SK-N-SH (cell line): Measurements from ENCODE around the gene CLEC16A. TPM values are rescaled to one million over a fixed set of nuclear protein-coding genes. Genes with fewer than 3 reads are reported as not detected.

Experiments
- CTCF ChIA-PET: fragments of 300-600, 350-600 bp; formaldehyde crosslinking; extraction: SDS; loops from one replicate; lab custom pipeline; 2021; lab: Yijun Ruan, JAX
- POLR2A ChIA-PET: fragments of 350-600 bp; sonication (Branson Sonifier 250); formaldehyde crosslinking; extraction: SDS; loops from one replicate; lab custom pipeline; 2020; ENCODE audit warnings: antibody characterized with exemption, inconsistent platforms; lab: Yijun Ruan, JAX
- DNase-seq: peaks from one replicate; pipeline ENCODE4 v3.0.0; 2012
- H2AFZ ChIP-seq: fragments of 200-600 bp; sonication (generic); 2 replicates; pipeline ENCODE4 v1.8.1; 2016; ENCODE audit warnings: antibody characterized with exemption, mild to moderate bottlenecking, low read depth
- H3F3A ChIP-seq: fragments of 200-600 bp; sonication (generic); replicated peaks from 2 replicates; pipeline ENCODE3; 2016; ENCODE audit warnings: antibody characterized with exemption, mild to moderate bottlenecking; ENCODE audit not compliant: insufficient read depth
- H3K27ac ChIP-seq, 2 experiments: fragments of 200-500 bp in 1 of 2; fragments of 200-600 bp in 1 of 2; sonication (Bioruptor generic) in 1 of 2; sonication (generic), shearing (Covaris generic) in 1 of 2; 2 replicates each; pipeline versions ENCODE4 v1.5.1 to v1.6.1; 2014 to 2016; ENCODE audit warnings: low read depth in 2 of 2, inconsistent platforms in 1 of 2, low read length in 1 of 2, mild to moderate bottlenecking in 1 of 2, mixed read lengths in 1 of 2
- H3K27me3 ChIP-seq: fragments of 200-600 bp; sonication (generic), shearing (Covaris generic); 2 replicates; pipeline ENCODE4 v1.6.1; 2016; ENCODE audit warnings: mixed run types; ENCODE audit not compliant: insufficient read depth
- H3K36me3 ChIP-seq, 2 experiments: fragments of 200-500 bp in 1 of 2; fragments of 200-600 bp in 1 of 2; sonication (Bioruptor generic) in 1 of 2; sonication (generic) in 1 of 2; replicated peaks in 1 of 2; 2 replicates each; pipeline versions ENCODE3 to v1.5.1; 2014 to 2016; ENCODE audit warnings: low read length in 1 of 2, mild to moderate bottlenecking in 1 of 2; ENCODE audit not compliant: insufficient read depth in 2 of 2, control insufficient read depth in 1 of 2
- H3K4me1 ChIP-seq, 2 experiments: fragments of 200-500 bp in 1 of 2; fragments of 200-600 bp in 1 of 2; sonication (Bioruptor generic) in 1 of 2; sonication (generic), shearing (Covaris generic) in 1 of 2; 2 replicates each; pipeline versions ENCODE4 v1.5.1 to v1.6.1; 2014 to 2016; ENCODE audit warnings: low read depth in 1 of 2, low read length in 1 of 2, mixed run types in 1 of 2; ENCODE audit not compliant: insufficient read depth in 2 of 2, control insufficient read depth in 1 of 2
- H3K4me2 ChIP-seq: fragments of 200-600 bp; sonication (generic), shearing (Covaris generic); 2 replicates; pipeline ENCODE4 v1.6.1; 2017; ENCODE audit warnings: mixed run types
- H3K4me3 ChIP-seq, 2 experiments: fragments of 200-500 bp in 1 of 2; fragments of 200-600 bp in 1 of 2; sonication (Bioruptor generic) in 1 of 2; sonication (generic), shearing (Covaris generic) in 1 of 2; 2 replicates each; pipeline versions ENCODE4 v1.5.1 to v1.8.1; 2014 to 2016; ENCODE audit warnings: low read depth in 2 of 2, inconsistent platforms in 1 of 2, low read length in 1 of 2, mild to moderate bottlenecking in 1 of 2, mixed read lengths in 1 of 2, moderate library complexity in 1 of 2
- H3K79me2 ChIP-seq: fragments of 200-600 bp; sonication (generic); 2 replicates; pipeline ENCODE4 v1.8.1; 2017; ENCODE audit warnings: mild to moderate bottlenecking; ENCODE audit not compliant: insufficient read depth
- H3K9ac ChIP-seq: fragments of 200-600 bp; sonication (generic); 2 replicates; pipeline ENCODE4 v1.6.1; 2017; ENCODE audit warnings: mixed run types
- H3K9me2 ChIP-seq: fragments of 200-600 bp; sonication (generic); 2 replicates; pipeline ENCODE4 v1.6.1; 2017; ENCODE audit warnings: mixed run types
- H3K9me3 ChIP-seq: fragments of 200-600 bp; sonication (generic); 2 replicates; pipeline ENCODE4 v1.6.1; 2017; ENCODE audit warnings: mixed run types, mild to moderate bottlenecking, moderate library complexity
- H4K20me1 ChIP-seq: fragments of 200-600 bp; sonication (generic); 2 replicates; pipeline ENCODE4 v1.6.1; 2017; ENCODE audit warnings: mild to moderate bottlenecking, mixed run types; ENCODE audit not compliant: insufficient read depth
- EP300 ChIP-seq, 2 experiments: IDR thresholded peaks; 2 replicates each; pipeline versions ENCODE4 v1.4.0 to v1.6.1; 2012; ENCODE audit warnings: borderline replicate concordance in 1 of 2, low read depth in 1 of 2, low read length in 1 of 2
- EZH2phosphoT487 ChIP-seq: fragments of 200-600 bp; sonication (generic); IDR thresholded peaks from 2 replicates; pipeline ENCODE4 v1.6.1; 2017; ENCODE audit warnings: low read depth, mixed run types, mild to moderate bottlenecking, antibody characterized with exemption, moderate library complexity, borderline replicate concordance
- GATA2 ChIP-seq: sonication (generic); formaldehyde crosslinking; IDR thresholded peaks from 2 replicates; pipeline ENCODE4 v1.5.0; 2020; ENCODE audit warnings: mild to moderate bottlenecking, missing genetic modification reagents
- IRF3 ChIP-seq: fragments of 150-350 bp; IDR thresholded peaks from 2 replicates; pipeline ENCODE4 v1.6.1; 2016; ENCODE audit warnings: mild to moderate bottlenecking, low read depth, low read length
- JUND ChIP-seq: IDR thresholded peaks from 2 replicates; pipeline ENCODE4 v1.4.0; 2012
- POLR2AphosphoS5 ChIP-seq: IDR thresholded peaks from 2 replicates; pipeline ENCODE4 v1.6.1; 2012; ENCODE audit warnings: low read depth, low read length
- RCOR1 ChIP-seq: fragments of 150-350 bp; IDR thresholded peaks from 2 replicates; pipeline ENCODE4 v1.6.1; 2017; ENCODE audit warnings: antibody characterized with exemption, low read length
- RFX5 ChIP-seq: IDR thresholded peaks from 2 replicates; pipeline ENCODE4 v1.6.1; 2012; ENCODE audit warnings: mild to moderate bottlenecking, improper control_type of control experiment, low read length
- SMC3 ChIP-seq: IDR thresholded peaks from 2 replicates; pipeline ENCODE4 v1.6.1; 2012; ENCODE audit warnings: low read depth, low read length, improper control_type of control experiment
- TAF1 ChIP-seq: IDR thresholded peaks from 2 replicates; pipeline ENCODE4 v1.6.1; 2012; ENCODE audit warnings: low read depth, mild to moderate bottlenecking, low read length, moderate library complexity, borderline replicate concordance
- TEAD4 ChIP-seq: IDR thresholded peaks from 2 replicates; pipeline ENCODE4 v1.4.0; 2012; ENCODE audit warnings: mild to moderate bottlenecking, borderline replicate concordance; ENCODE audit not compliant: insufficient read depth
- WGBS: methylation state at CpG from one replicate; pipeline ENCODE4 v1.1.6; 2017; ENCODE audit warnings: low lambda C conversion rate; 5-methylcytosine and 5-hydroxymethylcytosine counted together
- polyA plus RNA-seq, 3 experiments: library from polyadenylated mRNA; depleted of rRNA; stranded (reverse); fragments of >200 nt; gene quantifications; 2 replicates each; pipeline ENCODE4 v1.2.3, GENCODE V29; 2012
- TF ChIP-seq, protein P1 (sequence below): IDR thresholded peaks from 2 replicates; pipeline ENCODE4 v1.4.0; 2012; ENCODE audit warnings: low read depth, borderline replicate concordance
- TF ChIP-seq, protein P2 (sequence below): fragments of 150-350 bp; IDR thresholded peaks from 2 replicates; pipeline ENCODE4 v1.6.1; 2017; ENCODE audit warnings: antibody characterized with exemption, low read length, low read depth, borderline replicate concordance
- TF ChIP-seq, protein P3 (sequence below): fragments of 200-600 bp; sonication (generic); IDR thresholded peaks from 2 replicates; pipeline ENCODE4 v1.6.1; 2017; ENCODE audit warnings: antibody characterized with exemption, mild to moderate bottlenecking, moderate library complexity

CLEC16A gene
- polyA plus RNA-seq, 1 of the 3 experiments (the other 2 are of a cell fraction), result 13.7 TPM

- 77% methylated on average over 5 of the region's 8 CpGs for WGBS
- no peaks in the 10 kb centered on the region for H3F3A ChIP-seq
- H4K20me1 ChIP-seq, result no peaks in the 10 kb centered on the region
- H3K27ac ChIP-seq, result no peak overlapping the region
- no peaks in the 10 kb centered on the region for H3K9me3 ChIP-seq
- peaks cover 0 to 13% of the 10 kb centered on the region in 2 experiments for H3K36me3 ChIP-seq
- ChIA-PET CTCF (no interaction called here), POLR2A (no interaction called here)
- H3K27me3 ChIP-seq, result no peaks in the 10 kb centered on the region
- no peak overlapping the region for H3K9ac ChIP-seq
- H3K9me2 ChIP-seq, result no peaks in the 10 kb centered on the region
- no peak for DNase-seq
- TF ChIP-seq EZH2phosphoT487 (no peak), EP300 (IDR thresholded peaks at IDR 0.05; ENCODE audit: borderline replicate concordance in 1 of 2, low read depth in 1 of 2, low read length in 1 of 2) (no peak), TAF1 (no peak), JUND (no peak), TEAD4 (no peak)
- TF ChIP-seq, protein P1, sequence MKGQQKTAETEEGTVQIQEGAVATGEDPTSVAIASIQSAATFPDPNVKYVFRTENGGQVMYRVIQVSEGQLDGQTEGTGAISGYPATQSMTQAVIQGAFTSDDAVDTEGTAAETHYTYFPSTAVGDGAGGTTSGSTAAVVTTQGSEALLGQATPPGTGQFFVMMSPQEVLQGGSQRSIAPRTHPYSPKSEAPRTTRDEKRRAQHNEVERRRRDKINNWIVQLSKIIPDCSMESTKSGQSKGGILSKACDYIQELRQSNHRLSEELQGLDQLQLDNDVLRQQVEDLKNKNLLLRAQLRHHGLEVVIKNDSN, result no peak
- no peak overlapping the region for H3K4me3 ChIP-seq
- no peaks in the 10 kb centered on the region for H3K79me2 ChIP-seq
- H3K4me2 ChIP-seq, result no peak overlapping the region
- no peaks in the 10 kb centered on the region for H3K4me1 ChIP-seq
- H2AFZ ChIP-seq, result no peak overlapping the region
Measured at GRCh38 chr16:11179574-11179973, 235.2 kb downstream of the CLEC16A start.

DNA sequence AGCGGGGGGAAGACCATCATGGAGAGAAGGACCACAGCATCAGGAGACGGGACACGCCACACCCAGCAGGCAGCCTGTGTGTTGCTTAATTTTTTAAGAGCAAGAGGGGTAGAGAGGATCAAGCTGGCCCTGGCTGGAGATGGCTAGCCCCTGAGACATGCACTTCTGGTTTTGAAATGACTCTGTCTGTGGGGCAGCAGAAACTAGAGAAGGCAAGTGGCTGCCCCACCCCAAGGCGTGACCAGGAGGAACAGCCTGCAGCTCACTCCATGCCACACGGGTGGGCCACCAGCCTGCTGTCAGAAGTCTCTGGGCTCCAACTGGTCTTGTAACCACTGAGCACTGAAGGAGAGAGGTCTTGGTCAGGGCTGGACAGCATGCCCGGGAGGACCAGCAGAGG lies 236.1 kb downstream of the CLEC16A start:
- peaks cover 0 to 13% of the 10 kb centered on the region in 2 experiments for H3K36me3 ChIP-seq
- no peaks in the 10 kb centered on the region for H3K4me1 ChIP-seq
- no peak overlapping the region for H3K4me3 ChIP-seq
- POLR2A ChIA-PET, result no interaction called here
- H3K79me2 ChIP-seq, result no peaks in the 10 kb centered on the region
- H3K4me2 ChIP-seq, result no peak overlapping the region
- H3K9me3 ChIP-seq, result no peaks in the 10 kb centered on the region
- H4K20me1 ChIP-seq, result no peaks in the 10 kb centered on the region
- H3K27me3 ChIP-seq, result no peaks in the 10 kb centered on the region
- H3K27ac ChIP-seq, result no peak overlapping the region
- no peak for TF ChIP-seq RCOR1
- TF ChIP-seq, protein P2, sequence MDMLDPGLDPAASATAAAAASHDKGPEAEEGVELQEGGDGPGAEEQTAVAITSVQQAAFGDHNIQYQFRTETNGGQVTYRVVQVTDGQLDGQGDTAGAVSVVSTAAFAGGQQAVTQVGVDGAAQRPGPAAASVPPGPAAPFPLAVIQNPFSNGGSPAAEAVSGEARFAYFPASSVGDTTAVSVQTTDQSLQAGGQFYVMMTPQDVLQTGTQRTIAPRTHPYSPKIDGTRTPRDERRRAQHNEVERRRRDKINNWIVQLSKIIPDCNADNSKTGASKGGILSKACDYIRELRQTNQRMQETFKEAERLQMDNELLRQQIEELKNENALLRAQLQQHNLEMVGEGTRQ, result no peak
- no peak for TF ChIP-seq POLR2AphosphoS5
- no peak for TF ChIP-seq SMC3
- TF ChIP-seq, protein P3, sequence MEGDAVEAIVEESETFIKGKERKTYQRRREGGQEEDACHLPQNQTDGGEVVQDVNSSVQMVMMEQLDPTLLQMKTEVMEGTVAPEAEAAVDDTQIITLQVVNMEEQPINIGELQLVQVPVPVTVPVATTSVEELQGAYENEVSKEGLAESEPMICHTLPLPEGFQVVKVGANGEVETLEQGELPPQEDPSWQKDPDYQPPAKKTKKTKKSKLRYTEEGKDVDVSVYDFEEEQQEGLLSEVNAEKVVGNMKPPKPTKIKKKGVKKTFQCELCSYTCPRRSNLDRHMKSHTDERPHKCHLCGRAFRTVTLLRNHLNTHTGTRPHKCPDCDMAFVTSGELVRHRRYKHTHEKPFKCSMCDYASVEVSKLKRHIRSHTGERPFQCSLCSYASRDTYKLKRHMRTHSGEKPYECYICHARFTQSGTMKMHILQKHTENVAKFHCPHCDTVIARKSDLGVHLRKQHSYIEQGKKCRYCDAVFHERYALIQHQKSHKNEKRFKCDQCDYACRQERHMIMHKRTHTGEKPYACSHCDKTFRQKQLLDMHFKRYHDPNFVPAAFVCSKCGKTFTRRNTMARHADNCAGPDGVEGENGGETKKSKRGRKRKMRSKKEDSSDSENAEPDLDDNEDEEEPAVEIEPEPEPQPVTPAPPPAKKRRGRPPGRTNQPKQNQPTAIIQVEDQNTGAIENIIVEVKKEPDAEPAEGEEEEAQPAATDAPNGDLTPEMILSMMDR, result no peak
- TF ChIP-seq IRF3, result no peak
- no peak for TF ChIP-seq GATA2 (CRISPR knock-in tag)
- TF ChIP-seq RFX5, result no peak
- TF ChIP-seq, all 33 proteins: peak for 0
- H2AFZ ChIP-seq, result no peak overlapping the region
- H3K9ac ChIP-seq, result no peak overlapping the region
- H3K9me2 ChIP-seq, result no peaks in the 10 kb centered on the region
- no peak for DNase-seq
- WGBS, result 97% methylated on average over 4 of the region's 6 CpGs
- no peaks in the 10 kb centered on the region for H3F3A ChIP-seq
- CTCF ChIA-PET, result interaction anchor here (0.8 to 1.1 kb wide), 2 partner anchors 15 to 75 kb away, joined by 3 to 4 read pairs; no protein-coding TSS in a partner anchor
